ENCODE data around the gene TRABD2A. TPM values are rescaled to one million over a fixed set of nuclear protein-coding genes. Genes with fewer than 3 reads are reported as not detected.

The TRABD2A gene
- total and polyA plus RNA-seq, 2 of the 13 experiments (the other 11 are each of a cell fraction or from before 2014, with no cell fraction given), result 0.15 TPM; not detected in 1

DNA sequence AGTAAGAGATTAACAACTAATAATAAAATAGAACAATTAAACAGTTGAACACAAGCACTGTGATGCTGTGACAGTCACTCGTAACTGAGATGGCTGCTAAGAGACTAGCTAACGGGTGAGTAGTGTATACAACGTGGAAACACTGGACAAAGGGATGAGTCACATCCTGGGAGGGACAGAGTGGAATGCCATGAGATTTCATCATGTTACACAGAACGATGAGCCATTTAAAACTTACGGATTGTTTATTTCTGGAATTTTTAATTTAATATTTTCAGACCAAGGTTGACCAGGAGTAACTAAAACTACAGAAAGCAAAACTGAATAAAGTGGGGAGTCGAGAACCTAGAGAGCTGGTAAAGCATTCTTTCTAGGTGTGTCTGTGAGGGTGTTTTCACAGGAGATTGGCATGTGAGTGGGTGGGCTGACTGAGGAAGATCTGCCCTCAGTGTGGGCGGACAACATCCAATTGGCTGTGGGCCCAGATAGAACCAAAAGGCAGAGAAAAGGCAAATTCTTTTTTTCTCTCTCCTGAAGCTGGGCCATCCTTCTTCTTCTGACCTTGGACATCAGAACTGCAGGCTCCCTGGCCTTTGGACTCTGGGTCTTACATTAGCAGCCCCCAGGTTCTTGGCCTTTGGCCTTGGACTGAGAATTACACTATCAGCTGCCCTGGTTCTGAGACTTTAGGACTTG, 39.1 kb upstream of the TRABD2A start (continued):
- TF ChIP-seq ZBTB20 (CRISPR knock-in tag; IDR thresholded peaks at IDR 0.05; ENCODE audit: borderline replicate concordance, low read depth) (peak; percentile 29; the same call in 1 of the 2 replicates), ZNF878 (CRISPR knock-in tag; IDR thresholded peaks at IDR 0.05) (no peak), RFX5 (IDR thresholded peaks at IDR 0.05; ENCODE audit: low read depth, low read length) (no peak), ZNF101 (CRISPR knock-in tag; IDR thresholded peaks at IDR 0.05; ENCODE audit: borderline replicate concordance, low read depth) (no peak), SNAI1 (CRISPR knock-in tag; IDR thresholded peaks at IDR 0.05; ENCODE audit: borderline replicate concordance) (no peak), PHF8 (CRISPR knock-in tag; IDR thresholded peaks at IDR 0.05) (no peak), GATAD1 (CRISPR knock-in tag; IDR thresholded peaks at IDR 0.05) (peak; percentile 49), ZNF329 (CRISPR knock-in tag; IDR thresholded peaks at IDR 0.05; ENCODE audit: low read depth) (no peak), HOXA9 (CRISPR knock-in tag; IDR thresholded peaks at IDR 0.05; ENCODE audit: borderline replicate concordance) (no peak), TRIM24 (CRISPR knock-in tag; IDR thresholded peaks at IDR 0.05) (peak; percentile 53), ZNF850 (CRISPR knock-in tag; conservative IDR thresholded peaks at IDR 0.05) (no peak), FOXJ3 (CRISPR knock-in tag; IDR thresholded peaks at IDR 0.05; ENCODE audit: borderline replicate concordance) (no peak), ZNF430 (CRISPR knock-in tag; IDR thresholded peaks at IDR 0.05) (no peak)
- TF ChIP-seq, protein P1, sequence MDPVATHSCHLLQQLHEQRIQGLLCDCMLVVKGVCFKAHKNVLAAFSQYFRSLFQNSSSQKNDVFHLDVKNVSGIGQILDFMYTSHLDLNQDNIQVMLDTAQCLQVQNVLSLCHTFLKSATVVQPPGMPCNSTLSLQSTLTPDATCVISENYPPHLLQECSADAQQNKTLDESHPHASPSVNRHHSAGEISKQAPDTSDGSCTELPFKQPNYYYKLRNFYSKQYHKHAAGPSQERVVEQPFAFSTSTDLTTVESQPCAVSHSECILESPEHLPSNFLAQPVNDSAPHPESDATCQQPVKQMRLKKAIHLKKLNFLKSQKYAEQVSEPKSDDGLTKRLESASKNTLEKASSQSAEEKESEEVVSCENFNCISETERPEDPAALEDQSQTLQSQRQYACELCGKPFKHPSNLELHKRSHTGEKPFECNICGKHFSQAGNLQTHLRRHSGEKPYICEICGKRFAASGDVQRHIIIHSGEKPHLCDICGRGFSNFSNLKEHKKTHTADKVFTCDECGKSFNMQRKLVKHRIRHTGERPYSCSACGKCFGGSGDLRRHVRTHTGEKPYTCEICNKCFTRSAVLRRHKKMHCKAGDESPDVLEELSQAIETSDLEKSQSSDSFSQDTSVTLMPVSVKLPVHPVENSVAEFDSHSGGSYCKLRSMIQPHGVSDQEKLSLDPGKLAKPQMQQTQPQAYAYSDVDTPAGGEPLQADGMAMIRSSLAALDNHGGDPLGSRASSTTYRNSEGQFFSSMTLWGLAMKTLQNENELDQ (CRISPR knock-in tag; IDR thresholded peaks at IDR 0.05; ENCODE audit: borderline replicate concordance), result no peak
- TF ChIP-seq, protein P2, sequence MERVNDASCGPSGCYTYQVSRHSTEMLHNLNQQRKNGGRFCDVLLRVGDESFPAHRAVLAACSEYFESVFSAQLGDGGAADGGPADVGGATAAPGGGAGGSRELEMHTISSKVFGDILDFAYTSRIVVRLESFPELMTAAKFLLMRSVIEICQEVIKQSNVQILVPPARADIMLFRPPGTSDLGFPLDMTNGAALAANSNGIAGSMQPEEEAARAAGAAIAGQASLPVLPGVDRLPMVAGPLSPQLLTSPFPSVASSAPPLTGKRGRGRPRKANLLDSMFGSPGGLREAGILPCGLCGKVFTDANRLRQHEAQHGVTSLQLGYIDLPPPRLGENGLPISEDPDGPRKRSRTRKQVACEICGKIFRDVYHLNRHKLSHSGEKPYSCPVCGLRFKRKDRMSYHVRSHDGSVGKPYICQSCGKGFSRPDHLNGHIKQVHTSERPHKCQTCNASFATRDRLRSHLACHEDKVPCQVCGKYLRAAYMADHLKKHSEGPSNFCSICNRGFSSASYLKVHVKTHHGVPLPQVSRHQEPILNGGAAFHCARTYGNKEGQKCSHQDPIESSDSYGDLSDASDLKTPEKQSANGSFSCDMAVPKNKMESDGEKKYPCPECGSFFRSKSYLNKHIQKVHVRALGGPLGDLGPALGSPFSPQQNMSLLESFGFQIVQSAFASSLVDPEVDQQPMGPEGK (CRISPR knock-in tag; IDR thresholded peaks at IDR 0.05), result peak; percentile 38; the same call in 1 of the 2 replicates
- TF ChIP-seq, protein P3, sequence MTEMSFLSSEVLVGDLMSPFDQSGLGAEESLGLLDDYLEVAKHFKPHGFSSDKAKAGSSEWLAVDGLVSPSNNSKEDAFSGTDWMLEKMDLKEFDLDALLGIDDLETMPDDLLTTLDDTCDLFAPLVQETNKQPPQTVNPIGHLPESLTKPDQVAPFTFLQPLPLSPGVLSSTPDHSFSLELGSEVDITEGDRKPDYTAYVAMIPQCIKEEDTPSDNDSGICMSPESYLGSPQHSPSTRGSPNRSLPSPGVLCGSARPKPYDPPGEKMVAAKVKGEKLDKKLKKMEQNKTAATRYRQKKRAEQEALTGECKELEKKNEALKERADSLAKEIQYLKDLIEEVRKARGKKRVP (CRISPR knock-in tag; IDR thresholded peaks at IDR 0.05), result peak in 1 of 2 experiments; percentile 97; a peak in 2 of 4 replicates
- TF ChIP-seq, protein P4, sequence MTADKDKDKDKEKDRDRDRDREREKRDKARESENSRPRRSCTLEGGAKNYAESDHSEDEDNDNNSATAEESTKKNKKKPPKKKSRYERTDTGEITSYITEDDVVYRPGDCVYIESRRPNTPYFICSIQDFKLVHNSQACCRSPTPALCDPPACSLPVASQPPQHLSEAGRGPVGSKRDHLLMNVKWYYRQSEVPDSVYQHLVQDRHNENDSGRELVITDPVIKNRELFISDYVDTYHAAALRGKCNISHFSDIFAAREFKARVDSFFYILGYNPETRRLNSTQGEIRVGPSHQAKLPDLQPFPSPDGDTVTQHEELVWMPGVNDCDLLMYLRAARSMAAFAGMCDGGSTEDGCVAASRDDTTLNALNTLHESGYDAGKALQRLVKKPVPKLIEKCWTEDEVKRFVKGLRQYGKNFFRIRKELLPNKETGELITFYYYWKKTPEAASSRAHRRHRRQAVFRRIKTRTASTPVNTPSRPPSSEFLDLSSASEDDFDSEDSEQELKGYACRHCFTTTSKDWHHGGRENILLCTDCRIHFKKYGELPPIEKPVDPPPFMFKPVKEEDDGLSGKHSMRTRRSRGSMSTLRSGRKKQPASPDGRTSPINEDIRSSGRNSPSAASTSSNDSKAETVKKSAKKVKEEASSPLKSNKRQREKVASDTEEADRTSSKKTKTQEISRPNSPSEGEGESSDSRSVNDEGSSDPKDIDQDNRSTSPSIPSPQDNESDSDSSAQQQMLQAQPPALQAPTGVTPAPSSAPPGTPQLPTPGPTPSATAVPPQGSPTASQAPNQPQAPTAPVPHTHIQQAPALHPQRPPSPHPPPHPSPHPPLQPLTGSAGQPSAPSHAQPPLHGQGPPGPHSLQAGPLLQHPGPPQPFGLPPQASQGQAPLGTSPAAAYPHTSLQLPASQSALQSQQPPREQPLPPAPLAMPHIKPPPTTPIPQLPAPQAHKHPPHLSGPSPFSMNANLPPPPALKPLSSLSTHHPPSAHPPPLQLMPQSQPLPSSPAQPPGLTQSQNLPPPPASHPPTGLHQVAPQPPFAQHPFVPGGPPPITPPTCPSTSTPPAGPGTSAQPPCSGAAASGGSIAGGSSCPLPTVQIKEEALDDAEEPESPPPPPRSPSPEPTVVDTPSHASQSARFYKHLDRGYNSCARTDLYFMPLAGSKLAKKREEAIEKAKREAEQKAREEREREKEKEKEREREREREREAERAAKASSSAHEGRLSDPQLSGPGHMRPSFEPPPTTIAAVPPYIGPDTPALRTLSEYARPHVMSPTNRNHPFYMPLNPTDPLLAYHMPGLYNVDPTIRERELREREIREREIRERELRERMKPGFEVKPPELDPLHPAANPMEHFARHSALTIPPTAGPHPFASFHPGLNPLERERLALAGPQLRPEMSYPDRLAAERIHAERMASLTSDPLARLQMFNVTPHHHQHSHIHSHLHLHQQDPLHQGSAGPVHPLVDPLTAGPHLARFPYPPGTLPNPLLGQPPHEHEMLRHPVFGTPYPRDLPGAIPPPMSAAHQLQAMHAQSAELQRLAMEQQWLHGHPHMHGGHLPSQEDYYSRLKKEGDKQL (CRISPR knock-in tag; IDR thresholded peaks at IDR 0.05; ENCODE audit: low read depth), result no peak
